Large intestine (tissue), 12 donors: Measurements from ENCODE around the gene RNF103. TPM values are rescaled to one million over a fixed set of nuclear protein-coding genes. Genes with fewer than 3 reads are reported as not detected.
"Not testable (repeated sequence)": the region's sequence is repeated elsewhere in the genome, so short reads cannot be mapped to it uniquely, and the experiment has no call there.

Source experiments
- DNase-seq, 2 donors: peaks; one replicate each; pipeline versions ENCODE4 v3.0.0 to v3.0.0-alpha.2; 2013
- H3K27ac ChIP-seq: one replicate; pipeline ENCODE4 v1.5.1; 2013; ENCODE audit warnings: low read length
- H3K27me3 ChIP-seq: 2 replicates; pipeline ENCODE4 v1.6.1; 2013; ENCODE audit warnings: low read length; ENCODE audit not compliant: control insufficient read depth, insufficient read depth
- H3K36me3 ChIP-seq: 2 replicates; pipeline ENCODE4 v1.6.1; 2013; ENCODE audit warnings: low read length; ENCODE audit not compliant: control insufficient read depth, insufficient read depth
- H3K4me1 ChIP-seq: one replicate; pipeline ENCODE4 v1.6.1; 2013; ENCODE audit warnings: low read length; ENCODE audit not compliant: control insufficient read depth, insufficient read depth
- H3K4me3 ChIP-seq: one replicate; pipeline ENCODE4 v1.5.1; 2013; ENCODE audit warnings: low read length
- H3K9me3 ChIP-seq: one replicate; pipeline ENCODE4 v1.6.1; 2013; ENCODE audit warnings: mild to moderate bottlenecking, low read depth, low read length, moderate library complexity; ENCODE audit not compliant: control insufficient read depth
- WGBS: methylation state at CpG from one replicate; pipeline ENCODE4 v1.1.5; 2013; ENCODE audit warnings: low lambda C conversion rate; ENCODE audit not compliant: insufficient coverage; 5-methylcytosine and 5-hydroxymethylcytosine counted together
- long read RNA-seq, 11 donors: transcript quantifications; one replicate each; lab custom pipeline, GENCODE V29; 2026
- polyA plus RNA-seq: library from polyadenylated mRNA; unstranded; fragments of 120-200 nt; gene quantifications from one replicate; pipeline ENCODE4 v1.2.1, GENCODE V29; 2013

RNF103 gene
- polyA plus RNA-seq = 42.9 TPM
- long read RNA-seq, donor 1, partial matches to known transcripts = 0 of 3 reads
- long read RNA-seq, donor 1, other reads (novel, unspliced or antisense) = 0 of 3 reads
- long read RNA-seq, donor 2, full-length matches to known transcripts = 11 of 11 reads
- long read RNA-seq, donor 2, partial matches to known transcripts = 0 of 11 reads
- long read RNA-seq, donor 2, other reads (novel, unspliced or antisense) = 0 of 11 reads
- long read RNA-seq, donor 3 = 0 reads
- long read RNA-seq, donor 4, full-length matches to known transcripts = 1 of 1 reads
- long read RNA-seq, donor 4, partial matches to known transcripts = 0 of 1 reads
- long read RNA-seq, donor 4, other reads (novel, unspliced or antisense) = 0 of 1 reads
- long read RNA-seq, donor 5, full-length matches to known transcripts = 6 of 6 reads
- long read RNA-seq, donor 5, partial matches to known transcripts = 0 of 6 reads
- long read RNA-seq, donor 5, other reads (novel, unspliced or antisense) = 0 of 6 reads
- long read RNA-seq, donor 6, transcript RNF103-201 (4 exons, 3,477 nt) = major isoform, 8 of 8 reads
- long read RNA-seq, donor 6, partial matches to known transcripts = 0 of 8 reads
- long read RNA-seq, donor 6, other reads (novel, unspliced or antisense) = 0 of 8 reads
- long read RNA-seq, donor 7, full-length matches to known transcripts = 7 of 24 reads
- long read RNA-seq, donor 7, partial matches to known transcripts = 17 of 24 reads
- long read RNA-seq, donor 7, other reads (novel, unspliced or antisense) = 0 of 24 reads
- long read RNA-seq, donor 8, full-length matches to known transcripts = 12 of 12 reads
- long read RNA-seq, donor 8, partial matches to known transcripts = 0 of 12 reads
- long read RNA-seq, donor 8, other reads (novel, unspliced or antisense) = 0 of 12 reads
- long read RNA-seq, donor 9, full-length matches to known transcripts = 7 of 7 reads
- long read RNA-seq, donor 9, partial matches to known transcripts = 0 of 7 reads
- long read RNA-seq, donor 9, other reads (novel, unspliced or antisense) = 0 of 7 reads
- long read RNA-seq, donor 10, full-length matches to known transcripts = 6 of 6 reads
- long read RNA-seq, donor 10, partial matches to known transcripts = 0 of 6 reads
- long read RNA-seq, donor 10, other reads (novel, unspliced or antisense) = 0 of 6 reads
- long read RNA-seq, donor 11, transcript RNF103-201 (4 exons, 3,477 nt) = major isoform, 6 of 6 reads
- long read RNA-seq, donor 11, partial matches to known transcripts = 0 of 6 reads
- long read RNA-seq, donor 11, other reads (novel, unspliced or antisense) = 0 of 6 reads

- no peaks in the 10 kb centered on the region for H3K27me3 ChIP-seq
- 0% methylated on average over 5 of the region's 77 CpGs for WGBS
- peak within 1 kb of the TSS; percentile 96 for H3K4me3 ChIP-seq
- H3K27ac ChIP-seq = peak within 1 kb of the TSS; percentile 99
- H3K36me3 ChIP-seq = peaks cover 12% of the 10 kb centered on the region
- H3K9me3 ChIP-seq = no peaks in the 10 kb centered on the region
- DNase-seq = peak; percentile 94 to 96
- peaks cover 24% of the 10 kb centered on the region for H3K4me1 ChIP-seq
Observed at GRCh38 chr2:86623494-86624266, at the start of gene RNF103. TSS of gene RNF103 (minus strand) at chr2:86623865. CDS start at chr2:86622886, 979 bp downstream.

GRCh38 chr2:86673011-86673410 lies 49.3 kb upstream of the RNF103 start:
- peak in 1 of 2 donors; percentile 19 for DNase-seq
- Histone ChIP-seq H3K36me3 (no peaks in the 10 kb centered on the region), H3K9me3 (no peaks in the 10 kb centered on the region), H3K4me1 (peaks cover 13% of the 10 kb centered on the region), H3K4me3 (no peak overlapping the region), H3K27me3 (no peaks in the 10 kb centered on the region), H3K27ac (no peak overlapping the region)
- WGBS = no CpG with 5 or more reads among the region's 1 CpG

- peaks cover 13% of the 10 kb centered on the region for H3K4me1 ChIP-seq
- no peaks in the 10 kb centered on the region for H3K27me3 ChIP-seq
- H3K27ac ChIP-seq = no peak overlapping the region
- no peak for DNase-seq
- no peaks in the 10 kb centered on the region for H3K9me3 ChIP-seq
- no peaks in the 10 kb centered on the region for H3K36me3 ChIP-seq
- no peak overlapping the region for H3K4me3 ChIP-seq
- WGBS = 80% methylated on average over 1 of the region's 3 CpGs
Observed at GRCh38 chr2:86672027-86672545, 48.4 kb upstream of the RNF103 start.

- 10% methylated on average over 2 of the region's 5 CpGs for WGBS
- no peak overlapping the region for H3K27ac ChIP-seq
Observed at GRCh38 chr2:86671337-86671981, 47.8 kb upstream of the RNF103 start.

GRCh38 chr2:86669323-86669722 lies 45.7 kb upstream of the RNF103 start:
- not testable (repeated sequence) for H3K4me3 ChIP-seq, H3K36me3 ChIP-seq, DNase-seq, H3K9me3 ChIP-seq, H3K27me3 ChIP-seq, H3K27ac ChIP-seq
- peaks cover 13% of the 10 kb centered on the region for H3K4me1 ChIP-seq
- WGBS = no CpG with 5 or more reads among the region's 5 CpGs

More at GRCh38 chr2:86671337-86671981, 47.8 kb upstream of the RNF103 start:
- Histone ChIP-seq H3K27me3 (no peaks in the 10 kb centered on the region), H3K9me3 (no peaks in the 10 kb centered on the region), H3K4me3 (no peak overlapping the region), H3K4me1 (peaks cover 13% of the 10 kb centered on the region), H3K36me3 (no peaks in the 10 kb centered on the region)
- DNase-seq = peak; percentile 23 to 31

- Histone ChIP-seq H3K4me3 (no peak overlapping the region), H3K36me3 (no peaks in the 10 kb centered on the region), H3K9me3 (peaks cover 9% of the 10 kb centered on the region), H3K27ac (no peak overlapping the region), H3K4me1 (no peaks in the 10 kb centered on the region), H3K27me3 (no peaks in the 10 kb centered on the region)
- DNase-seq = peak in 1 of 2 donors; percentile 11
- WGBS = 100% methylated on average over 1 of the region's 3 CpGs
Observed at GRCh38 chr2:86661333-86661732, 37.7 kb upstream of the RNF103 start.

GRCh38 chr2:86650188-86650587 lies 26.5 kb upstream of the RNF103 start:
- Histone ChIP-seq H3K9me3 (peaks cover 17% of the 10 kb centered on the region), H3K36me3 (no peaks in the 10 kb centered on the region), H3K27ac (no peak overlapping the region), H3K27me3 (no peaks in the 10 kb centered on the region), H3K4me1 (no peaks in the 10 kb centered on the region), H3K4me3 (no peak overlapping the region)
- DNase-seq = no peak

GRCh38 chr2:86649119-86649947 lies 25.7 kb upstream of the RNF103 start:
- no peak overlapping the region for H3K4me3 ChIP-seq
- no peaks in the 10 kb centered on the region for H3K27me3 ChIP-seq
- no peaks in the 10 kb centered on the region for H3K4me1 ChIP-seq
- peaks cover 17% of the 10 kb centered on the region for H3K9me3 ChIP-seq
- H3K27ac ChIP-seq = peak overlapping the region; percentile 60
- no peaks in the 10 kb centered on the region for H3K36me3 ChIP-seq
- 20% methylated on average over 1 of the region's 1 CpG for WGBS
- DNase-seq = peak; percentile 63 to 77
